ENCODE results near the gene CD44.

DNA sequence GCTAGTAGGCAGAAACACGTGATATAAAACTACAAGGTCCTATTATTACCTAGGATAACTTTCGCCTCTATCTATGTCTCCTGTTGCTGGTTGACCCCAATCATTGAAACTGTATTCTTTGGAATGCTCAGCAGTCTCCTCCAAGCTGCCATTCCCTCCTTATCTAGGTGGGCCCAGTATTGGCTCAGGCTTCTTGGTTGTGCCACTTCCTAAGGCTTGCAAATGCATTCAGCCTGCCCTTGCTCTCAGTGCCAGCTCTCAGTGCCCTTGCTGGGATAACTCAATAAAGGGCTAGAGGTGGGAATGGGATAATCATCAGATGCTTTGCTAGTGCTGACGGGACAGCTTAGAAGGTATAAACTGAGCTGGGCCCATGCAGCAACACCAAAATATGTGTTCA lies 13.6 kb downstream of the CD44 start:
- no peak for TF ChIP-seq EP300 (IDR thresholded peaks at IDR 0.05; ENCODE audit: low read depth)
- TF ChIP-seq, protein P1, sequence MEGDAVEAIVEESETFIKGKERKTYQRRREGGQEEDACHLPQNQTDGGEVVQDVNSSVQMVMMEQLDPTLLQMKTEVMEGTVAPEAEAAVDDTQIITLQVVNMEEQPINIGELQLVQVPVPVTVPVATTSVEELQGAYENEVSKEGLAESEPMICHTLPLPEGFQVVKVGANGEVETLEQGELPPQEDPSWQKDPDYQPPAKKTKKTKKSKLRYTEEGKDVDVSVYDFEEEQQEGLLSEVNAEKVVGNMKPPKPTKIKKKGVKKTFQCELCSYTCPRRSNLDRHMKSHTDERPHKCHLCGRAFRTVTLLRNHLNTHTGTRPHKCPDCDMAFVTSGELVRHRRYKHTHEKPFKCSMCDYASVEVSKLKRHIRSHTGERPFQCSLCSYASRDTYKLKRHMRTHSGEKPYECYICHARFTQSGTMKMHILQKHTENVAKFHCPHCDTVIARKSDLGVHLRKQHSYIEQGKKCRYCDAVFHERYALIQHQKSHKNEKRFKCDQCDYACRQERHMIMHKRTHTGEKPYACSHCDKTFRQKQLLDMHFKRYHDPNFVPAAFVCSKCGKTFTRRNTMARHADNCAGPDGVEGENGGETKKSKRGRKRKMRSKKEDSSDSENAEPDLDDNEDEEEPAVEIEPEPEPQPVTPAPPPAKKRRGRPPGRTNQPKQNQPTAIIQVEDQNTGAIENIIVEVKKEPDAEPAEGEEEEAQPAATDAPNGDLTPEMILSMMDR (IDR thresholded peaks at IDR 0.05), result no peak
- TF ChIP-seq POLR2A (IDR thresholded peaks at IDR 0.05), result no peak
- no peak for TF ChIP-seq POLR2AphosphoS5 (IDR thresholded peaks at IDR 0.05)
